Epithelial cell of proximal tubule (primary cell): ENCODE results near the gene HCRTR1. TPM values are rescaled to one million over a fixed set of nuclear protein-coding genes. Genes with fewer than 3 reads are reported as not detected.
A peak's percentile ranks its signal among the peaks of the same experiment; 100 is the strongest.

Experiments
- DNase-seq: peaks from one replicate; pipeline ENCODE4 v3.0.0-alpha.2; 2011; ENCODE audit warnings: low read depth
- H3K4me3 ChIP-seq: 2 replicates; pipeline ENCODE4 v1.5.1; 2011; ENCODE audit warnings: low read depth, mild to moderate bottlenecking, low read length
- CTCF ChIP-seq: conservative IDR thresholded peaks from 2 replicates; pipeline ENCODE4 v1.5.1; 2012; ENCODE audit warnings: low read depth, mild to moderate bottlenecking, low read length
- total RNA-seq: library from RNA; depleted of rRNA; stranded (reverse); fragments of >200 nt; gene quantifications from 2 replicates; pipeline ENCODE4 v1.2.3, GENCODE V29; 2015

HCRTR1 gene
- total RNA-seq, 1 donor from 2014 or later = not detected

DNA sequence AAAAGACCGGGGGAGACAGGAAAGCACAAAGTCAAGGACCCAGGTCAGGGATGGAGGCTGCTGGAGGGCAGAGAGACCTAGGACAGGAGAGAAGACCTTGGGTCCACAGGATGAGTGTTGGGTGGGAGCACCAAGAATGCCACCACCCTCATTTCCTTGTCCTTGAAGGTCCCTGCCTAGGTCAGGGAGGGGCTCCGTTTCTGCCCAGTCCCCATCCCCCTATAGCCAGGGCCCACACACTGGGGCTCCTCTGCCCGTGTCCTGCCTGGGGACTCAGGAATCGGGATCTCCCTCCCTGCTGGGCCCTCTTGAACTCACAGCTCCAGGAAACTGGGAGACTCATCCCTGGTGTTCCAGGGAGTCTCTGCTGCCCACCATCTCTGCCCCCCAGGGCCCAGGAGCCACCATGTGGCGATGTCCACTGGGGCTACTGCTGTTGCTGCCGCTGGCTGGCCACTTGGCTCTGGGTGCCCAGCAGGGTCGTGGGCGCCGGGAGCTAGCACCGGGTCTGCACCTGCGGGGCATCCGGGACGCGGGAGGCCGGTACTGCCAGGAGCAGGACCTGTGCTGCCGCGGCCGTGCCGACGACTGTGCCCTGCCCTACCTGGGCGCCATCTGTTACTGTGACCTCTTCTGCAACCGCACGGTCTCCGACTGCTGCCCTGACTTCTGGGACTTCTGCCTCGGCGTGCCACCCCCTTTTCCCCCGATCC lies 40.6 kb upstream of the HCRTR1 start:
- peak overlapping the region; percentile 94 for H3K4me3 ChIP-seq
- DNase-seq = no peak
- no peak for TF ChIP-seq CTCF

DNA sequence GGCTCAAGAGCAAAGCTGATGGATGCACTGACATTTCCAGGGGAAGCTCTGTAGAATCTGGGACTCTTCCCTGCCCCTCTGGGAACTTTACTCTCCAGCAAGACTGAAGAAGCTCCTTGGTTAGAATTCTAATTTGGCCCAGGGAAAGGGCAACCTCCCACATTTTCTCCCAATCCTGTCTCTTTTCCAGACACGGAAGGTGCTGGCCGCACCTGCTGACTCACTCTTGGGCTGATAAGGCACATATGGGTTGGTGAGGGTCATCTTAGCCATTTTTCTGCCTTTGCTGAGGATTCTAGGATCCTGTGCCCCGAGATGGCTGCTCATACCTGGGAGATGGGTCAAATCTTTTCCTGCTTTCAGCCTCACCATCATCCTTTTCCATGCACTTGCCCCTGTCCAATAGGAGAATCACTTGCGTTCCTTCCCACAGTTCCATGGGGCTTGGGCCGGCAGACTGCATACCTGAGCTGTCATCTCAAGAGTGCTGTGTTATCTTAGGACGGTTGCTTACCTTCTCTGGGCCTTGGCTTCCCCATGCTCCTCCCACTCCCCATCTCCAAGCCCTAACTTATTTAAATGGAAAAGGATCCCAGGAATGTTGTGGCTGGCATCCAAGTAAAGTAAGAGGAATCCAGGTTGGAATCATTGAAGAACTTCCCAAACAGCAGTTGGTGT lies 39.8 kb upstream of the HCRTR1 start:
- no peak for TF ChIP-seq CTCF
- H3K4me3 ChIP-seq = peak overlapping the region; percentile 94
- DNase-seq = peak; percentile 56

DNA sequence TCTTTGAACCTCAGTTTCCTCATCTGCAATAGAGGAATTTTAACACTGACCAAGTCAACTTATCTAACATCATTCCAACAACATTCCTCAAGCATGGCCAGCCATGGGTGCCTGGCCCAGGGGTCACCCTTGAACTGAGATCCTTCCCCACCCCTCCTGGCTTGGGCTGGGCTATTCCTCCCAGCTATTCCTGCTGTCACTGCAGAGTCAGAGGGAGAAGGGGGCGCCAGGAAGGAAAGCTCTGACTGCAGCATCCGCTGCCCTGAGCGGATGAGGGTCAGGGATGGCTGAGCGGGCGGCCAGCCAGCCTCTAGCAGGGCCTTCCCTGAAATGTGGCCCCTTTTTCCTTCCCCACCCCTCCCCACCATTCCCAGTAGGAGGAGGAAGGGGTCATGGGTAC lies 38.1 kb upstream of the HCRTR1 start:
- no peak for TF ChIP-seq CTCF
- peak; percentile 50 for DNase-seq
- peak overlapping the region; percentile 45 for H3K4me3 ChIP-seq

DNA sequence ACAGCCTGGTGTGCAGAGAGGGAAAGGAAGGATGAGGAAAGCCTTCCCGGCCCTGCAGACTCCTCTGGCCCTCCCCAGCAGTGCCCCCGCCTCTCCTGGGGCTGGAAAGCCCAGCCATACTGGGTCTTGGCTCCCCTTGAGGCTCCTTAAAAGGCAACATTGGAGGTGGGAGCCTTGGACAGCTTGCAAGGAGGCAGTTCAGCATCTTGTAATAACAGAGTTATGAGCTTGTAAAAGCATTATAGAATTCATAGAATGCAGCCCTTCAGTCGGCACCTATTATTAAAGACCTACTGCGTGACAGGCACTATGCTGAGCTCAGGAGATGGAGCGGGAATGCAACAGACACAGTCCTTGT lies 37.0 kb upstream of the HCRTR1 start:
- no peak for TF ChIP-seq CTCF
- H3K4me3 ChIP-seq = peak overlapping the region; percentile 45
- DNase-seq = no peak

GRCh38 chr1:31580891-31581603 lies 36.4 kb upstream of the HCRTR1 start:
- H3K4me3 ChIP-seq = no peak overlapping the region
- no peak for TF ChIP-seq CTCF
- DNase-seq = no peak

DNA sequence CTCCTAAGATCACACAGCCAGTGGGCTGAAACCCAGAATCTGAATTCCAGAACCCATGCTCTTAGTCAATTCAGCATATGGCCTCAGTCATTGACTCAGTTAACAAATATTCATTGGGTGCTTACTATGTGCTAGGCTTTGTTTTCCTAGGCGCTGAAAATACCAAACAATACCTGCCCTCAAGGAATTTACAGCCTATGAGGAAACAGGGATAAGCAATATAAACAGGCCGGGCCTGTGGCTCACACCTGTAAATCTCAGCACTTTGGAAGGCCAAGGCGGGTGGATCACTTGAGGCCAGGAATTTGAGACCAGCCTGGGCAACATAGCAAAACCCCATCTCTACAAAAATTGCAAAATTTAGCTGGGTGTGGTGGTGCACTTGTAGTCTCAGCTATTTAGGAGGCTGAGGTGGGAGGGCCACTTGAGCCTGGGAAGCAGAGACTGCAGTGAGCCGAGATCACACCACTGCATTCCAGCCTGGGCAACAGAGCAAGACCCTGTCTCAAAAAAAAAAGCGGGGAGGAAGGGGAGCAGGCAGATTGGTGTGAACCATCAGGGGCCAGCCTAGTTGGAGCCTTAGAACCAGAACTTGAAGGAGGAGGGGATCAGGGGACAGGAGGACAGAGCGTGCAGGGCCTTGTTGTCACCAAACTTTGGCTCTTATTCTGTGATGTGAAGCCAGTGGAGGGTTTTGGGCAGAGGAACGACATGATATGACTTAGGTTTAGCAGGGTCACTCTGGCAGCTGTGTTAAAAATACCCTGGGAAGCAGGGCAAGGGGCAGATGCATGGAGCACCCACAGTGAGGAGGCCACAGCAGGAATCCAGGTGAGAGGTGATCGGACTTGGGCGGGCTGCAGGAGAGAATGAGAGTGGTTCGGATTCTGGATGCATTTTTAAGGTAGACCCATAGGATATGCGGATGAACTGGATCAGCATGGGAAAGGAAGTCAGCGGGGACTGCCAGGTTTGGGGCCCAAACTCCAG lies 35.4 kb upstream of the HCRTR1 start:
- TF ChIP-seq CTCF = no peak
- no peak overlapping the region for H3K4me3 ChIP-seq
- DNase-seq = no peak
